Measurements from ENCODE around the gene ATL2. TPM values are rescaled to one million over a fixed set of nuclear protein-coding genes. Genes with fewer than 3 reads are reported as not detected.
"Not testable (repeated sequence)": the region's sequence is repeated elsewhere in the genome, so short reads cannot be mapped to it uniquely, and the experiment has no call there.

ATL2 gene
- total RNA-seq, 1 donor from 2014 or later: 72.9 TPM

DNA sequence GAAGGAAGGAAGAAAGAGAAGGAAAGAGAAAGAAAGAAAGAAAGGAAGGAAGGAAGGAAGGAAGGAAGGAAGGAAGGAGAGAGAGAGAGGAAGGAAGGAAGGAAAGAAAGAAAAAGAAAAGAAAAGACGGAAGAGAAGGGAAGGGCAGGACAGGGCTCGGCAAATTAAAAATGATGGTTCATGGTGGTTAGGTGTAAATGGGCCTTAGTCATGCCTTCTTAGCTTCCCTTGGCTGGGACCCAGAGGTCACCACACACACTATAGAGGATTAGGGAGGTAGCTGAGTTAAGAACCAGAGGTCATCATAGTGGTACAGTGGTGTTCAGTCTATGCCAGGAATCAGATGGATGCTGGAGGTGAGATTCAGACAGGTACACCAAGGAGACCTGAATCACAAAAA lies 9.3 kb upstream of the ATL2 start:
- H3K36me3 Mint-ChIP-seq (ENCODE audit: low read depth): no peaks in the 10 kb centered on the region
- H3K27me3 Mint-ChIP-seq (ENCODE audit: low read depth): peaks cover 2% of the 10 kb centered on the region
- TF ChIP-seq, protein P1, sequence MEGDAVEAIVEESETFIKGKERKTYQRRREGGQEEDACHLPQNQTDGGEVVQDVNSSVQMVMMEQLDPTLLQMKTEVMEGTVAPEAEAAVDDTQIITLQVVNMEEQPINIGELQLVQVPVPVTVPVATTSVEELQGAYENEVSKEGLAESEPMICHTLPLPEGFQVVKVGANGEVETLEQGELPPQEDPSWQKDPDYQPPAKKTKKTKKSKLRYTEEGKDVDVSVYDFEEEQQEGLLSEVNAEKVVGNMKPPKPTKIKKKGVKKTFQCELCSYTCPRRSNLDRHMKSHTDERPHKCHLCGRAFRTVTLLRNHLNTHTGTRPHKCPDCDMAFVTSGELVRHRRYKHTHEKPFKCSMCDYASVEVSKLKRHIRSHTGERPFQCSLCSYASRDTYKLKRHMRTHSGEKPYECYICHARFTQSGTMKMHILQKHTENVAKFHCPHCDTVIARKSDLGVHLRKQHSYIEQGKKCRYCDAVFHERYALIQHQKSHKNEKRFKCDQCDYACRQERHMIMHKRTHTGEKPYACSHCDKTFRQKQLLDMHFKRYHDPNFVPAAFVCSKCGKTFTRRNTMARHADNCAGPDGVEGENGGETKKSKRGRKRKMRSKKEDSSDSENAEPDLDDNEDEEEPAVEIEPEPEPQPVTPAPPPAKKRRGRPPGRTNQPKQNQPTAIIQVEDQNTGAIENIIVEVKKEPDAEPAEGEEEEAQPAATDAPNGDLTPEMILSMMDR (conservative IDR thresholded peaks at IDR 0.05): no peak
- no peak overlapping the region for H3K27ac Mint-ChIP-seq (ENCODE audit: unreplicated experiment)
- DNase-seq (ENCODE audit: low read depth, low spot score): no peak
- no peaks in the 10 kb centered on the region for H3K9me3 Mint-ChIP-seq
- peaks cover 8% of the 10 kb centered on the region for H3K4me1 Mint-ChIP-seq
- H3K4me3 Mint-ChIP-seq: no peak overlapping the region

GRCh38 chr2:38384338-38384737 lies 7.3 kb upstream of the ATL2 start:
- TF ChIP-seq, protein P1 (conservative IDR thresholded peaks at IDR 0.05): no peak
- no peaks in the 10 kb centered on the region for H3K9me3 Mint-ChIP-seq
- H3K4me1 Mint-ChIP-seq: peaks cover 10% of the 10 kb centered on the region
- H3K27me3 Mint-ChIP-seq (ENCODE audit: low read depth): no peaks in the 10 kb centered on the region
- no peak overlapping the region for H3K4me3 Mint-ChIP-seq
- no peaks in the 10 kb centered on the region for H3K36me3 Mint-ChIP-seq (ENCODE audit: low read depth)
- DNase-seq (ENCODE audit: low read depth, low spot score): no peak
- H3K27ac Mint-ChIP-seq (ENCODE audit: unreplicated experiment): no peak overlapping the region

DNA sequence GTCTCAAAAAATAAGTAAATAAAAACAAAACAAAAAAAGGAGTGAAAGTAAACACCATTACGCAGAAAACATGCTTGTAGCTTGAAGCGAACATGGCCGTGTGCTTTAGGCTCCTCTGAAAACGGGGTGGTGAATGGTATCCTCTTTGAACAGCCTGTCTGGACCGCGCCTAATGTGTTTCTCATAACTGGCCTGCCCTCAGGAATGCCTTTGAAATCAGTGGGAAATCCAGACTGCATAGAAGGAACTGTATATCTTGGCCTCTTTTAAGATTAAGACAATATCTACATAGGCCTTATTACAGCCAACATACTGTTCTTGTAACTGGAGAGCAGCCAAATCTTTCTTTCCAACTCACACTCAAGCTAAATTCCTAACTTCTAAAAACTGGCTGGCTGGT lies 6.7 kb upstream of the ATL2 start:
- H3K36me3 Mint-ChIP-seq (ENCODE audit: low read depth); DNase-seq (ENCODE audit: low read depth, low spot score); H3K4me3 Mint-ChIP-seq; H3K9me3 Mint-ChIP-seq; H3K27me3 Mint-ChIP-seq (ENCODE audit: low read depth); H3K27ac Mint-ChIP-seq (ENCODE audit: unreplicated experiment): not testable (repeated sequence)
- peaks cover 10% of the 10 kb centered on the region for H3K4me1 Mint-ChIP-seq

DNA sequence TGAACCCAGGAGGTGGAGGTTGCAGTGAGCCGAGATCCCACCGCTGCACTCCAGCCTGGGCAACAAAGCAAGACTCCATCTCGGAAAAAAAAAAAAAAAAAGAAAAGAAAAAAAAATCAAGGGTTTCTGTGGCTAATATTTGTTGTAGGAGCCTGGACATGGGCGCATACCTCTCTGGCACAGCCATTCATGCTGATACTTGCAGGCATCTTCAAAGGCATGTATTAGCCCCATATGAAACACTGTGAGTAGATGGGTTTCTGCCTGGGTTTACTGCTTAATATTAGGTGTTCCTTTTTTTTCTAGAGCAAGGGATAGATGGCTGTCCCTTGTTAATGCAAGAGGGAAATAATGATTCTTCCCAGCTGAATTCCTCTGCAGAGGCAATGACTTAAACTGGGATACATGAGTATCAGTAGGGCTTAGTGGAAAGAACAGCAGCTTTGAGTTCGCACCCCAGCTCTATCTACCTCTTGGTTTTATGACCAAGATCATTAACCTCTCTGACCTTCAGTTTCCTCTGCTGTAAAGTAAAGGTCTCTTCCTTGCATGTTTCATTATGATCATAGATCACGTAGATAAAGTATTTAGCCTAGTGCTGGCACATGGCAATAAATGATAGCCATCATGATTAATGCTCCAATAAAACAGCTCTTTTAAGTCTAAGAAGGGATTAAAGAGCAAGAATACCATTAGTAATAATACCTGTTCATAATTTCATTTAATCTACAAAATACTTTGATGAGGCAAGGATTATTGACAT lies 4.5 kb upstream of the ATL2 start:
- TF ChIP-seq, protein P1 (conservative IDR thresholded peaks at IDR 0.05): no peak
- Mint-ChIP-seq H3K27me3 (ENCODE audit: low read depth) (no peaks in the 10 kb centered on the region), H3K27ac (ENCODE audit: unreplicated experiment) (no peak overlapping the region), H3K9me3 (no peaks in the 10 kb centered on the region), H3K4me1 (peaks cover 21% of the 10 kb centered on the region), H3K36me3 (ENCODE audit: low read depth) (no peaks in the 10 kb centered on the region), H3K4me3 (no peak overlapping the region)
- no peak for DNase-seq (ENCODE audit: low read depth, low spot score)

DNA sequence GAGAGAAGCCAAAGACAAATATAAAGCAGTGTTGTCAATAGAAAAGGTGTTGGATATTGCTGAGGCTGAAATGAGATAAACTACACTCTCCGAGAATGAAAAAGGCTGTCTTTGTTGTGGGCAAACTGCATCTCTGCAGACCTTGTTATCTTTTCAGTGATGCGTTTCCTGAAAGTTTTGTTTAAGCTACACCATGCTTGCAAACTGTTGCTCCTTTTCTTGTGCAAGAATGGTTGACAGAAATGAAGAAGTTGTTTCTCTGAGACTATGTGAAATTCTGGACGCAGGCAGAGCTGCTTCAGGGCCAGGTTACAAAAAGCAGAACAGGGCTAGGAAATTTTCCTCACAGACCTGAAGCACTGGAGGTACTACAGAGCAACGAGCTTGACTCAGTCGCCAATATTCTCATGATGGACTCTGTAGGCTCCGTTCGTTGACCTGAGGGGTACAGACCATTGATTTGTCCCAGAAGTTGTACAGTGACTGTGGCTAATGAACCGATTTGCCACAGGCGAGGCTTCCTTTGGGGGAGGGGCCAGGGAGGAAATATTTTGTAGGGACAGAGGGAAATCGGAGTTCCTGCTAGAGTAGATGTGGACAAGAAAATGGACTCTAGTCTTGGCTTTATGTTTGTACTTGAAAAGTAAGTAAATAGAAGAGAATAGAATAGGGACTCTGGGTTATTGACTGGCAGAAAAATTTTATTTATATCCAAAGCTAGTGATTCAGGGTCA lies 3.5 kb upstream of the ATL2 start:
- peaks cover 27% of the 10 kb centered on the region for H3K4me1 Mint-ChIP-seq
- peak overlapping the region; percentile 97 for H3K27ac Mint-ChIP-seq (ENCODE audit: unreplicated experiment)
- no peaks in the 10 kb centered on the region for H3K9me3 Mint-ChIP-seq
- DNase-seq (ENCODE audit: low read depth, low spot score): no peak
- H3K36me3 Mint-ChIP-seq (ENCODE audit: low read depth): no peaks in the 10 kb centered on the region
- TF ChIP-seq, protein P1 (conservative IDR thresholded peaks at IDR 0.05): no peak
- peak overlapping the region; percentile 60 for H3K4me3 Mint-ChIP-seq
- H3K27me3 Mint-ChIP-seq (ENCODE audit: low read depth): no peaks in the 10 kb centered on the region
